Measurements from ENCODE around the gene SHKBP1. TPM values are rescaled to one million over a fixed set of nuclear protein-coding genes. Genes with fewer than 3 reads are reported as not detected.

SHKBP1 gene
- total and polyA plus RNA-seq, 2 of the 13 experiments (the other 11 are each of a cell fraction or from before 2014, with no cell fraction given), result 16.2 to 17.4 TPM

GRCh38 chr19:40588110-40588854 is 11.6 kb downstream of the SHKBP1 start:
- H4K20me1 ChIP-seq (ENCODE audit: insufficient read depth, low read length), result no peaks in the 10 kb centered on the region
- no peak overlapping the region for H3K4me2 ChIP-seq (ENCODE audit: low read depth, low read length)
- no peak overlapping the region for H3K27ac ChIP-seq (ENCODE audit: extremely low read length, insufficient read depth, low read length)
- CTCF ChIA-PET (ENCODE audit: low intra/inter-chr PET ratio, low total read pairs), result no interaction called here
- in situ Hi-C loops (cut with HindIII; ENCODE audit: extremely low pct_ligation_motif_present, low pct_unique_long_range_greater_than_20kb), result no loop called here
- WGBS (ENCODE audit: low lambda C conversion rate), result 90% methylated on average over 14 of the region's 19 CpGs
- BruUV-seq (replicated peaks), result no TSS peak
- H3K36me3 ChIP-seq (replicated peaks in 1 of 2; ENCODE audit: control insufficient read depth in 1 of 2, insufficient read depth in 2 of 2, low read length in 2 of 2), result no peaks in the 10 kb centered on the region
- ATAC-seq, result no peak
- no peaks in the 10 kb centered on the region for H3K9me3 ChIP-seq (ENCODE audit: low read length)
- DNase-seq (ENCODE audit: low spot score), result no peak
- intact Hi-C loops (cut with micrococcal nuclease; ENCODE audit: unreplicated experiment), result no loop called here
- H3K79me2 ChIP-seq (ENCODE audit: insufficient read depth, low read length), result no peaks in the 10 kb centered on the region
- POLR2A ChIA-PET, result no interaction called here
- no peak for FAIRE-seq
- H2AFZ ChIP-seq (ENCODE audit: low read length), result no peak overlapping the region
- H3K4me3 ChIP-seq (replicated peaks in 1 of 3; ENCODE audit: insufficient read depth in 1 of 3, low read depth in 2 of 3, low read length in 3 of 3), result no peak overlapping the region
- H3K9ac ChIP-seq (ENCODE audit: insufficient read depth, low read depth, low read length), result no peak overlapping the region
- H3K27me3 ChIP-seq (ENCODE audit: control insufficient read depth in 1 of 2, insufficient read depth in 2 of 2, low read length in 2 of 2), result no peaks in the 10 kb centered on the region
- H3K4me1 ChIP-seq (ENCODE audit: insufficient read depth, low read length), result no peaks in the 10 kb centered on the region
- TF ChIP-seq ZNF235 (CRISPR knock-in tag; IDR thresholded peaks at IDR 0.05; ENCODE audit: borderline replicate concordance) (no peak), ZNF33B (CRISPR knock-in tag; IDR thresholded peaks at IDR 0.05) (no peak), SOX13 (IDR thresholded peaks at IDR 0.05) (no peak), SOX13 (CRISPR knock-in tag; conservative IDR thresholded peaks at IDR 0.05 in 1 of 2, IDR thresholded peaks at IDR 0.05 in 1 of 2) (no peak), ZNF556 (CRISPR knock-in tag; IDR thresholded peaks at IDR 0.05; ENCODE audit: borderline replicate concordance) (no peak), SRSF4 (IDR thresholded peaks at IDR 0.05; ENCODE audit: low read depth, low read length, poor library complexity, severe bottlenecking) (no peak), ZBTB8A (CRISPR knock-in tag; IDR thresholded peaks at IDR 0.05; ENCODE audit: borderline replicate concordance, low read depth) (no peak), NFIC (IDR thresholded peaks at IDR 0.05; ENCODE audit: low read length) (no peak), KIAA2018 (CRISPR knock-in tag; IDR thresholded peaks at IDR 0.05; ENCODE audit: borderline replicate concordance) (no peak), ZMYM3 (CRISPR knock-in tag; IDR thresholded peaks at IDR 0.05) (no peak), ZBTB43 (CRISPR knock-in tag; conservative IDR thresholded peaks at IDR 0.05) (no peak), PLRG1 (conservative IDR thresholded peaks at IDR 0.05) (no peak), MIXL1 (CRISPR knock-in tag; IDR thresholded peaks at IDR 0.05) (no peak), HNF1B (CRISPR knock-in tag; IDR thresholded peaks at IDR 0.05) (no peak)
